Airway epithelial cell (primary cell): ENCODE results near the gene FAAH2. TPM values are rescaled to one million over a fixed set of nuclear protein-coding genes. Genes with fewer than 3 reads are reported as not detected.

Experiments used
- total RNA-seq: library from RNA; depleted of rRNA; stranded (reverse); fragments of >200 nt; gene quantifications from 2 replicates; pipeline ENCODE4 v1.2.3, GENCODE V29; 2015

Gene FAAH2
- total RNA-seq = 1.6 and 6.6 TPM in 2 replicates

GRCh38 chrX:57286507-57287251 is at the start of gene FAAH2:
FAAH2 (plus strand) TSS chrX:57286706; CDS start chrX:57286826, 120 bp downstream.

Other genes starting within 250 kb of the FAAH2 start
- 4.2 and 4.7 TPM in 2 replicates for gene SPIN2B, start 165.2 kb upstream of the FAAH2 start, total RNA-seq
- 0.07 TPM in 1 of 2 replicates, not detected in the other for gene SPIN2A, start 149.3 kb upstream of the FAAH2 start, total RNA-seq